Epithelial cell of proximal tubule (primary cell): ENCODE results near the gene XPNPEP1. TPM values are rescaled to one million over a fixed set of nuclear protein-coding genes. Genes with fewer than 3 reads are reported as not detected.

Experiments used
- DNase-seq: peaks from one replicate; pipeline ENCODE4 v3.0.0-alpha.2; 2011; ENCODE audit warnings: low read depth
- H3K4me3 ChIP-seq: 2 replicates; pipeline ENCODE4 v1.5.1; 2011; ENCODE audit warnings: low read depth, mild to moderate bottlenecking, low read length
- CTCF ChIP-seq: conservative IDR thresholded peaks from 2 replicates; pipeline ENCODE4 v1.5.1; 2012; ENCODE audit warnings: low read depth, mild to moderate bottlenecking, low read length
- total RNA-seq: library from RNA; depleted of rRNA; stranded (reverse); fragments of >200 nt; gene quantifications from 2 replicates; pipeline ENCODE4 v1.2.3, GENCODE V29; 2015

The XPNPEP1 gene
- total RNA-seq, 1 donor from 2014 or later: 191 TPM

GRCh38 chr10:109880886-109881768, 42.2 kb downstream of the XPNPEP1 start:
- TF ChIP-seq CTCF: no peak
- H3K4me3 ChIP-seq: no peak overlapping the region
- DNase-seq: no peak

- no peak for DNase-seq
- H3K4me3 ChIP-seq: no peak overlapping the region
- no peak for TF ChIP-seq CTCF
Observed at GRCh38 chr10:109877546-109877945, 45.8 kb downstream of the XPNPEP1 start.

- DNase-seq: no peak
- no peak overlapping the region for H3K4me3 ChIP-seq
- no peak for TF ChIP-seq CTCF
Observed at GRCh38 chr10:109875828-109876821, 47.2 kb downstream of the XPNPEP1 start.

- H3K4me3 ChIP-seq: no peak overlapping the region
- no peak for DNase-seq
- TF ChIP-seq CTCF: no peak
Observed at GRCh38 chr10:109875151-109875568, 48.2 kb downstream of the XPNPEP1 start.

GRCh38 chr10:109871476-109871875, 51.8 kb downstream of the XPNPEP1 start:
- TF ChIP-seq CTCF: no peak
- DNase-seq: no peak
- no peak overlapping the region for H3K4me3 ChIP-seq

GRCh38 chr10:109866995-109867635, 56.2 kb downstream of the XPNPEP1 start:
- no peak overlapping the region for H3K4me3 ChIP-seq
- DNase-seq: peak; percentile 71

More at GRCh38 chr10:109866995-109867635, 56.2 kb downstream of the XPNPEP1 start:
- TF ChIP-seq CTCF: no peak
